ENCODE data around the gene ZCCHC2. TPM values are rescaled to one million over a fixed set of nuclear protein-coding genes. Genes with fewer than 3 reads are reported as not detected.

The ZCCHC2 gene
- total RNA-seq, 1 donor from 2014 or later: 18.1 TPM

GRCh38 chr18:62574776-62575175, 52.0 kb downstream of the ZCCHC2 start:
- no peak for DNase-seq (ENCODE audit: extremely low read depth, low read depth, low spot score)

DNA sequence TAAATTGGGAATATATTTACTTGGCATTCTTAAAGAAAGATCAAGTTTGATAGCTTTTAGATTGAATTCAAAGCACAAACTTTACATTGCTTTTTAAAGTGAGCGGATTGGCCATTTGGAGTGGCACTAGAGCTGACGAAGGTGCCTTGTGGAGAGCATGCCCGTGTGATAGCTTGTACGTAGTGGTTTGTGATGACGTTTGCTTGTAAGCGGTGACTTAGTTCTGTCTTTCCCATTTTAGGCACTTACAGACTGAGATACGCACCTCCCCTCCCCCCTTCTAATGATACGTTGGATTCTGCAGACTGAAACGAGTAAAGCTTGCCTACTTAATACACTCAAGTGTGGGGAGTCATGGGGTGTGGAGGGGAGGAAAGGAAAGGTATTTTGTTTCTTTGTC, 53.4 kb downstream of the ZCCHC2 start:
- DNase-seq (ENCODE audit: extremely low read depth, low read depth, low spot score): no peak

DNA sequence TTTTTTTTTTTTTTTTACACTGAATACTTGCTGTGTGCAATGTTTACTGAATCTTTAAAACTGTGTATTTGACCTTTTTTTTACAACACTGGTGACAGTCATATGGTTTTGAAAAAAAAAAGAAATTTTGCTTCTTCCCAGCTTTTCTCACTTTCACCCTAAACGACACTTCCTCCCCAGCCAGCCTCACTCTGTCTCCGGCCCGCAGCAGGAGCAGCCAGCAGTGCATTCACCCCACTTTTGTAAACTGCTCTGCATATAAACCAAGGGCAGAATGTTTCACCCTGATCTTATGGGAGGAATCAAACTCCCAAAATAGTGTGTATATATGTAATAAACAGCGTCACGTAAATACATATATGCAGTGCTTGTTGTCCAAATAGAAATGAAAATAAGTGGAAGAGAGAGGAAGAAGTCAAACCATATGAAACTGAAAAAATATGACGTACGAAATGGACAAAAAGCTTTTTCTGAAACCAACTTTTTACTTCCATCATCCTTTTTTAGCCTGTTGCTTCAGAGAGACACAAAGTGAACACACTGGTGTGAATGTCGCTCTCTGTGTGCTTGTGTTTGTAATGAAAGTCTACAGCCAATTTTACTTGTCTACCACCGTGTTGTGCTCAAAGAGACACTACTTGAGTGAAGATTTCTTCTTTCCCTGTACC, 54.2 kb downstream of the ZCCHC2 start:
- DNase-seq (ENCODE audit: extremely low read depth, low read depth, low spot score): no peak

DNA sequence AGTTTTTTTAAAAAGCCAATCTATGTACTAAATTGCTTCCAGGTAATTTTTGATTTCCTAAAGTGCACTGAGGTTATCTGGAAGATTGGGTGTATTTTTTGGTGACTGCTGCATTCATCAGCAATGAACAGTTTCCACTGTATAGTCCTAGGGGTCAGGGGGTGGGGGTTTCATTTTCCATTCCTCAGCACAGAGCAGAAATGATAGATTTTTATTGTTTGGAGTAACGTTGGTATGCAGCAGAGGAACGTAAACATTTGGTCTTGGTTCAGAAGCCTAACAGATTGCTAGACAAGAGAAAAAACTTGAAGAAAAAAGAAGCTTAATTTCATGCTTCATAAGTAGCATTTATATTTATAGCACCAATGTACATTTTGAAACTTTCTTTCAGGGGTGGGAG, 54.9 kb downstream of the ZCCHC2 start:
- DNase-seq (ENCODE audit: extremely low read depth, low read depth, low spot score): no peak

DNA sequence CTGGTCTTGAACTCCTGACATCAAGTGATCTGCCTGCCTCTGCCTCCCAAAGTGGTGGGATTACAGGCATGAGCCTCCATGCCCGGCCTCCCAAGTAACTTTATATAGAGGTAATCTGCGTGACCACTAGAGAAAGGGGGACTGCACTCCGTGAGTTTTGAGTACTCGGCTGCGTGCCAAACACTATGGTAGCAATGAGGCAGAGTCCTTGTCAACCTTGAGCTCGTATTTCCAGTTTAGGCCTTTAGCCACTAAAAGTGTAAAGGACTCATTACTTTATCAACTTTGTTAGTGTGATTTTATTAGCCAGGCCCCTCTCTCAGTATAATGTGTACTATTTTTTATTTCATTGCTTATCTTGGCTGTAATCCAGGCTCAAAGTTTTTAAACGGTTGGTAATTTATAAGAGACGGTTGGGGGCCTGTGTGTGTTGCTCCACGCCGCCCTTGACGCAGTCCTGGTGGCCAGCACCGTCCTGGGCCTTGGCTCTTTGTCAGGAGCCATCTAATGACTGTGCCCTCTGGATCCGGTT, 56.2 kb downstream of the ZCCHC2 start:
- no peak for DNase-seq (ENCODE audit: extremely low read depth, low read depth, low spot score)

DNA sequence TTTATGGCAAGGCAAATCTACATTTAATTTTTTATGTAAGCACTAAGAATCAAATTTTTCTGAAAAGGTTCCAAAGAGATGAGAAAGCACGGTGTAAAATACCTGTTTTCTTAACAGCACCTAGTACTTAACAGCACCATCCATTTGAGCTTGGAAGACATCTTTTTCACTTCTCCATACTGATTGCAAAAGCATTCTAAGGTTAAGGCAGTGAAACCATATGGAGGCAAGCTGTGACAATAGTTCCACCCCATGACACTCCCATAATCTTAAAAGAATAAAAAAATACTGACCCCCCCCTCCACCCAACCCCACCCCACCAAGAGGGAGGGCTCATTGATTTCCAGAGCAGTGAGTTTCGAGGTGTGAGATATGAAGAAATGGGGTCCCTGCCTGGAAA, 60.6 kb downstream of the ZCCHC2 start:
- DNase-seq (ENCODE audit: extremely low read depth, low read depth, low spot score): no peak

- DNase-seq (ENCODE audit: extremely low read depth, low read depth, low spot score): peak; percentile 39
Measured at GRCh38 chr18:62584241-62585120, 61.7 kb downstream of the ZCCHC2 start.

GRCh38 chr18:62585274-62586150, 62.7 kb downstream of the ZCCHC2 start:
- DNase-seq (ENCODE audit: extremely low read depth, low read depth, low spot score): no peak

GRCh38 chr18:62586151-62586774, 63.4 kb downstream of the ZCCHC2 start:
- DNase-seq (ENCODE audit: extremely low read depth, low read depth, low spot score): no peak

GRCh38 chr18:62586781-62587487, 64.1 kb downstream of the ZCCHC2 start:
- DNase-seq (ENCODE audit: extremely low read depth, low read depth, low spot score): no peak

DNA sequence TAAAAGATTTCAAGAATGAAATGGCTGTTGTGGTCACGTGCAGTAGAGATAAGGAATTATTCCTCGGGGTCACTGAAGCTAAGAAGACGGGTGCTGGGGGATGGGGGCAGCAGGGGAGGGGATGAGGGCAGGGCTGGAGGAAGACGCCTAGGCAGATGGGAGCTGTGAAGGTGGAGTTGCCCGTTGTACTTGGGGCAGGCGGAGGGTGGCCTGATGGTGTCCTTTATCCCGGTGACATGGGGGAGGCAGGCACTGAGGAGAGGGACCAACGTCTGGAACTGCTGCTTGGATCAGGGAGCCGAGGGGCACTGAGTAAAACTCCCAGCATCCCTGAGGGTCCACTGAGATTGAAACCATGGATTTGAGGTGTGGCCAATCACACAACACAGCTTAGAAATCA, 64.9 kb downstream of the ZCCHC2 start:
- no peak for DNase-seq (ENCODE audit: extremely low read depth, low read depth, low spot score)

DNA sequence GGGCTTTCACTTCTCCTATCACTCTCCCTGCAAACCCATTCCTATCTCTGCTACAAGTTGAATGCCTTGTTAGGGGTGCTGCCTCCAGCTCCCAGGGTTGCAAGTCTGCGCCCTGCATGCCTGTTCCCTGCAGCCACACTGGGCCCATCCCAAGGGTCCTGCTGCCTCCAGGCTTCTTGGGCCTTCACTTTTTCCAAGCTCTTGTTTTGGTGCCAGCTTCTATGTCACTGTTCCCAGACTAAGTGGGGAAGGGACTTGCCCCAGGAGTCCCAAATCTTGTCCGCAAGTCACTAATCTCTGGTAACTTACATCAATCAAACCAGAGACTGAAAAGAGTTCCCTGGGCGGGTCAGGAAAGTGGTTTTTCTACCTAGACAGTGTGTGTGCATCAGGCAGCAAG, 65.4 kb downstream of the ZCCHC2 start:
- DNase-seq (ENCODE audit: extremely low read depth, low read depth, low spot score): no peak

- no peak for DNase-seq (ENCODE audit: extremely low read depth, low read depth, low spot score)
Measured at GRCh38 chr18:62590799-62591590, 68.2 kb downstream of the ZCCHC2 start.

- no peak for DNase-seq (ENCODE audit: extremely low read depth, low read depth, low spot score)
Measured at GRCh38 chr18:62596145-62597005, 73.5 kb downstream of the ZCCHC2 start.

- no peak for DNase-seq (ENCODE audit: extremely low read depth, low read depth, low spot score)
Measured at GRCh38 chr18:62601871-62602270, 79.0 kb downstream of the ZCCHC2 start.

DNA sequence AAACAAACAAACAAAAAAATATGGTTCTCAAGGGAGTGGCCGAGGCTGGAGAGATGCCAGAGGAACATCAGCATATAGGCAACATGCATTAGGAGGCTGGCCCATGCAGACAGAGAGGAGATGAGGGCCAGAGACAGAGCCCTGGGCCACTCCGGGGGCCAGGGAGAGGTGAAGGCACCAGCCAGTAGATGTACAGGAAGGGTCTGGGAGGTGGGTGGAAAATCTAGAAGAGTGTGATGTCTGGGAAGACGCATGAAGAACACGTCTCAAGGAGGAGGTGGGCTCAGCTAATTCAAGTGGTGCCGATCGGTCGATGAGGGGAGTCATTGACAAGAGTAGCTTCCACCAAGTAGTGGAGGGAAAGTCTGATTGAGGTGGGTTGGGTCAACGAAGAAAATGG, 79.9 kb downstream of the ZCCHC2 start:
- DNase-seq (ENCODE audit: extremely low read depth, low read depth, low spot score): no peak

DNA sequence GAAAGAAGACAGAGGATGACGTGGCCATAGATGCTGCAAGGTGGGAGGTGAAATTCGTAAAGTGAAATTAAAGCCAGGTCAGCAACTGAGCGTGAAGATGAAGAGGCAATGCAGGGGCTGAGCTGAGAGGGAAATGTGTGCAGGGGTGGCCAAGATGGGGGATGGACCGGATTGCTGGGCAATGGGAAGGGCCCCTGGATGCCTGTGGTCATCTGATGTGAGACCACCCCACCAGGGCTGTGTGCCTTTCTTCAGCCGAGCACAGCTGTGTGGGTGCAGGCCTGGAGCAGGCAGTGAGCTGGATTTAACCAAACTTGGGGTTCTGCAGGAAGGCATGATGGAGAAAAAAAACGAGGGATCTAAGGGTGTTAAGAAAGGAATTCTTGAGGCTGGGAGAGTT, 80.4 kb downstream of the ZCCHC2 start:
- DNase-seq (ENCODE audit: extremely low read depth, low read depth, low spot score): no peak

GRCh38 chr18:62603979-62604378, 81.2 kb downstream of the ZCCHC2 start:
- DNase-seq (ENCODE audit: extremely low read depth, low read depth, low spot score): no peak
